NAMALWA (cell line): ENCODE results near the gene PFKFB4.
A peak's percentile ranks its signal among the peaks of the same experiment; 100 is the strongest.
"Not testable (repeated sequence)": the region's sequence is repeated elsewhere in the genome, so short reads cannot be mapped to it uniquely, and the experiment has no call there.

Source experiments
- DNase-seq: peaks from one replicate; pipeline ENCODE4 v3.0.0-alpha.2; 2015; ENCODE audit warnings: low spot score

The PFKFB4 gene

GRCh38 chr3:48530701-48531100, 25.9 kb downstream of the PFKFB4 start:
- DNase-seq, result not testable (repeated sequence)

- no peak for DNase-seq
Observed at GRCh38 chr3:48528754-48529153, 27.8 kb downstream of the PFKFB4 start.

GRCh38 chr3:48528048-48528447, 28.6 kb downstream of the PFKFB4 start:
- no peak for DNase-seq

GRCh38 chr3:48524970-48525369, 31.6 kb downstream of the PFKFB4 start:
- no peak for DNase-seq

GRCh38 chr3:48521635-48522034, 35.0 kb downstream of the PFKFB4 start:
- no peak for DNase-seq

- DNase-seq, result no peak
Observed at GRCh38 chr3:48519277-48519643, 37.3 kb downstream of the PFKFB4 start.

GRCh38 chr3:48518638-48519276, 37.8 kb downstream of the PFKFB4 start:
- DNase-seq, result no peak

- DNase-seq, result no peak
Observed at GRCh38 chr3:48518069-48518468, 38.5 kb downstream of the PFKFB4 start.

- no peak for DNase-seq
Observed at GRCh38 chr3:48516571-48516970, 40.0 kb downstream of the PFKFB4 start.

GRCh38 chr3:48514431-48515227, 42.0 kb downstream of the PFKFB4 start:
- DNase-seq, result no peak

GRCh38 chr3:48511551-48511950, 45.1 kb downstream of the PFKFB4 start:
- DNase-seq, result no peak

- DNase-seq, result peak; percentile 69
Observed at GRCh38 chr3:48507256-48508061, 49.1 kb downstream of the PFKFB4 start.

- no peak for DNase-seq
Observed at GRCh38 chr3:48505968-48506504, 50.6 kb downstream of the PFKFB4 start.

- no peak for DNase-seq
Observed at GRCh38 chr3:48505146-48505545, 51.5 kb downstream of the PFKFB4 start.

GRCh38 chr3:48504051-48504946, 52.3 kb downstream of the PFKFB4 start, which contains the start of gene SHISA5:
TSS of gene SHISA5 (minus strand) at chr3:48504174. CDS start at chr3:48504094, 80 bp downstream.
- peak; percentile 12 for DNase-seq

GRCh38 chr3:48503401-48504050, 53.1 kb downstream of the PFKFB4 start:
- no peak for DNase-seq

- DNase-seq, result no peak
Observed at GRCh38 chr3:48502728-48503168, 53.9 kb downstream of the PFKFB4 start.

GRCh38 chr3:48502121-48502520, 54.5 kb downstream of the PFKFB4 start:
- DNase-seq, result no peak

GRCh38 chr3:48501196-48501595, 55.4 kb downstream of the PFKFB4 start:
- no peak for DNase-seq

GRCh38 chr3:48500656-48501055, 55.9 kb downstream of the PFKFB4 start:
- no peak for DNase-seq

- no peak for DNase-seq
Observed at GRCh38 chr3:48493203-48493501, 63.5 kb downstream of the PFKFB4 start.
